Mesenchymal stem cell (in vitro differentiated cells and primary cell): ENCODE data around the gene ZFTA.

ENCODE experiments used
- DNase-seq: peaks from one replicate; pipeline ENCODE4 v3.0.0-alpha.2; 2013
- H2AFZ ChIP-seq: one replicate; pipeline ENCODE4 v1.6.1; 2013; ENCODE audit warnings: low read depth, mild to moderate bottlenecking, control low read depth, inconsistent platforms, low read length, moderate library complexity
- H2AK5ac ChIP-seq: 2 replicates; pipeline ENCODE4 v1.6.1; 2013; ENCODE audit warnings: low read length, moderate library complexity, mild to moderate bottlenecking, inconsistent platforms; ENCODE audit not compliant: severe bottlenecking
- H2BK120ac ChIP-seq: one replicate; pipeline ENCODE4 v1.6.1; 2013; ENCODE audit warnings: low read depth, mild to moderate bottlenecking, inconsistent platforms, low read length, moderate library complexity
- H2BK12ac ChIP-seq, 2 experiments: one replicate each; pipeline ENCODE4 v1.6.1; 2013; ENCODE audit warnings: inconsistent platforms in 2 of 2, low read length in 2 of 2, mild to moderate bottlenecking in 2 of 2, moderate library complexity in 2 of 2, control low read depth in 1 of 2
- H2BK15ac ChIP-seq: one replicate; pipeline ENCODE4 v1.6.1; 2013; ENCODE audit warnings: mild to moderate bottlenecking, low read depth, inconsistent platforms; ENCODE audit not compliant: poor library complexity, severe bottlenecking
- H2BK5ac ChIP-seq: 2 replicates; pipeline ENCODE4 v1.6.1; 2013; ENCODE audit warnings: low read depth, mild to moderate bottlenecking, low read length, control low read depth, inconsistent platforms; ENCODE audit not compliant: poor library complexity, severe bottlenecking
- H3K14ac ChIP-seq, 2 experiments: one replicate each; pipeline ENCODE4 v1.6.1; 2013; ENCODE audit warnings: inconsistent platforms in 2 of 2, low read length in 2 of 2, control low read depth in 1 of 2, mild to moderate bottlenecking in 1 of 2, moderate library complexity in 1 of 2
- H3K18ac ChIP-seq, 2 experiments: one replicate each; pipeline ENCODE4 v1.6.1; 2013; ENCODE audit warnings: inconsistent platforms in 2 of 2, low read length in 2 of 2, control low read depth in 1 of 2, low read depth in 1 of 2, mild to moderate bottlenecking in 1 of 2
- H3K23ac ChIP-seq, 2 experiments: one replicate each; pipeline ENCODE4 v1.6.1; 2013; ENCODE audit warnings: inconsistent platforms in 2 of 2, low read length in 2 of 2, mild to moderate bottlenecking in 2 of 2, moderate library complexity in 2 of 2, control low read depth in 1 of 2
- H3K27ac ChIP-seq: 2 replicates; pipeline ENCODE4 v1.5.1; 2013; ENCODE audit warnings: mild to moderate bottlenecking, moderate library complexity, low read length, control low read depth, inconsistent platforms; ENCODE audit not compliant: poor library complexity, severe bottlenecking
- H3K27me3 ChIP-seq, 2 experiments: 2 replicates each; pipeline versions ENCODE4 v1.6.1 to v1.7.0; 2013; ENCODE audit warnings: low read length in 2 of 2, mild to moderate bottlenecking in 2 of 2, moderate library complexity in 2 of 2, control low read depth in 1 of 2, inconsistent platforms in 1 of 2; ENCODE audit not compliant: control insufficient read depth in 1 of 2, insufficient read depth in 1 of 2
- H3K36me3 ChIP-seq, 2 experiments: 2 replicates each; pipeline versions ENCODE4 v1.6.1 to v1.7.0; 2013; ENCODE audit warnings: low read length in 2 of 2, control low read depth in 1 of 2, inconsistent platforms in 1 of 2, low read depth in 1 of 2, mild to moderate bottlenecking in 1 of 2; ENCODE audit not compliant: insufficient read depth in 2 of 2, control insufficient read depth in 1 of 2
- H3K4ac ChIP-seq, 2 experiments: one replicate each; pipeline ENCODE4 v1.6.1; 2013; ENCODE audit warnings: inconsistent platforms in 2 of 2, low read length in 2 of 2, mild to moderate bottlenecking in 2 of 2, moderate library complexity in 2 of 2, control low read depth in 1 of 2, low read depth in 1 of 2
- H3K4me1 ChIP-seq: 2 replicates; pipeline ENCODE4 v1.6.1; 2013; ENCODE audit warnings: low read depth, low read length, control low read depth; ENCODE audit not compliant: control insufficient read depth, insufficient read depth
- H3K4me2 ChIP-seq: 2 replicates; pipeline ENCODE4 v1.6.1; 2013; ENCODE audit warnings: low read length, mild to moderate bottlenecking, inconsistent platforms; ENCODE audit not compliant: poor library complexity, severe bottlenecking
- H3K4me3 ChIP-seq, 2 experiments: 2 replicates each; pipeline versions ENCODE4 v1.5.1 to v1.7.0; 2013; ENCODE audit warnings: low read length in 2 of 2, mild to moderate bottlenecking in 2 of 2, control low read depth in 1 of 2, low read depth in 1 of 2; ENCODE audit not compliant: insufficient read depth in 1 of 2
- H3K79me1 ChIP-seq: replicated peaks from 2 replicates; pipeline ENCODE4 v1.6.1; 2013; ENCODE audit warnings: mild to moderate bottlenecking, control low read depth, low read length, inconsistent platforms; ENCODE audit not compliant: poor library complexity, severe bottlenecking
- H3K9ac ChIP-seq: 2 replicates; pipeline ENCODE4 v1.7.0; 2013; ENCODE audit warnings: mild to moderate bottlenecking, low read length, moderate library complexity
- H3K9me3 ChIP-seq: 2 replicates; pipeline ENCODE4 v1.7.0; 2013; ENCODE audit warnings: mild to moderate bottlenecking, low read length; ENCODE audit not compliant: control insufficient read depth
- H4K8ac ChIP-seq: one replicate; pipeline ENCODE4 v1.6.1; 2013; ENCODE audit warnings: inconsistent platforms, mild to moderate bottlenecking, low read length, moderate library complexity
- H4K91ac ChIP-seq: one replicate; pipeline ENCODE4 v1.6.1; 2013; ENCODE audit warnings: mild to moderate bottlenecking, low read length, inconsistent platforms
- WGBS: methylation state at CpG from one replicate; pipeline ENCODE4 v1.1.7; 2013; ENCODE audit warnings: mixed read lengths; 5-methylcytosine and 5-hydroxymethylcytosine counted together

ZFTA gene

DNA sequence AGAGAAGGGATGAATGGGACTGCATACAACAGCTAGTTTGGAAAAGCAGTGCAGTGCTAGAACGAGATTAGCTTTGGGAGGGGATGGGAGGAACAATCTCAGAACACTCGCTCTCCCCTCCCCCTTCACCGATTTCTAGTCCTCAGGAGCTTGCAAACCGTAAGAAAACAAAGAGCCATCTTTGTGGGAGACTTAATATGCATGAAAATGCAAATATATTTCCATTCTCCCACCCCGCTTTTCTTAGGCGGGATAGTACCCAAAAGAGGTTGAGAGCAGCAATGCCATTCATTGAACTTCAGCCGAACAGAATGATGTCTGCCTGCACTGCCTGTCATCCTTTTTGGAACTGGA lies 45.8 kb upstream of the ZFTA start:
- H3K9ac ChIP-seq, result peak overlapping the region; percentile 91
- no peak overlapping the region for H2BK120ac ChIP-seq
- H3K9me3 ChIP-seq, result no peaks in the 10 kb centered on the region
- H3K14ac ChIP-seq, result peak overlapping the region in 1 of 2 experiments; percentile 82
- peaks cover 6% of the 10 kb centered on the region for H3K4me1 ChIP-seq
- H3K27ac ChIP-seq, result no peak overlapping the region
- DNase-seq, result no peak
- peak overlapping the region; percentile 86 to 96 for H3K4me3 ChIP-seq
- peaks cover 27 to 34% of the 10 kb centered on the region in 2 experiments for H3K36me3 ChIP-seq
- H4K8ac ChIP-seq, result no peak overlapping the region
- no peak overlapping the region for H3K18ac ChIP-seq
- no peak overlapping the region for H2BK15ac ChIP-seq
- H2AK5ac ChIP-seq, result no peak overlapping the region
- no peak overlapping the region for H2AFZ ChIP-seq
- H3K4me2 ChIP-seq, result peak overlapping the region; percentile 86
- H3K79me1 ChIP-seq, result peaks cover 14% of the 10 kb centered on the region
- no peak overlapping the region for H4K91ac ChIP-seq
- no peak overlapping the region for H2BK12ac ChIP-seq
- no peaks in the 10 kb centered on the region for H3K27me3 ChIP-seq
- 10% methylated on average over 5 of the region's 7 CpGs for WGBS
- H3K4ac ChIP-seq, result peak overlapping the region in 1 of 2 experiments; percentile 72
- peak overlapping the region; percentile 15 for H2BK5ac ChIP-seq
- no peak overlapping the region for H3K23ac ChIP-seq

- H3K9me3 ChIP-seq, result no peaks in the 10 kb centered on the region
- H4K91ac ChIP-seq, result peak overlapping the region; percentile 71
- H3K4me3 ChIP-seq, result peak overlapping the region; percentile 86 to 96
- peaks cover 23 to 29% of the 10 kb centered on the region in 2 experiments for H3K36me3 ChIP-seq
- H4K8ac ChIP-seq, result peak overlapping the region; percentile 70
- H2BK5ac ChIP-seq, result peak overlapping the region; percentile 15
- peak overlapping the region in 1 of 2 experiments; percentile 2 for H3K23ac ChIP-seq
- H3K18ac ChIP-seq, result peak overlapping the region; percentile 74 to 85
- peak overlapping the region; percentile 91 for H3K9ac ChIP-seq
- H2BK120ac ChIP-seq, result no peak overlapping the region
- H2BK12ac ChIP-seq, result no peak overlapping the region
- H3K4me2 ChIP-seq, result peak overlapping the region; percentile 86
- no peak overlapping the region for H2AK5ac ChIP-seq
- H3K4me1 ChIP-seq, result peaks cover 6% of the 10 kb centered on the region
- peak; percentile 67 for DNase-seq
- H3K4ac ChIP-seq, result peak overlapping the region; percentile 69 to 72
- peak overlapping the region; percentile 1 for H2AFZ ChIP-seq
- peak overlapping the region in 1 of 2 experiments; percentile 99 for H3K14ac ChIP-seq
- H3K27me3 ChIP-seq, result no peaks in the 10 kb centered on the region
- peak overlapping the region; percentile 12 for H3K27ac ChIP-seq
- under 1% methylated on average over 63 of the region's 74 CpGs for WGBS
- H2BK15ac ChIP-seq, result peak overlapping the region; percentile 62
- H3K79me1 ChIP-seq, result peaks cover 17% of the 10 kb centered on the region
Measured at GRCh38 chr11:63813563-63814382, 45.2 kb upstream of the ZFTA start.

- Histone ChIP-seq H3K27me3 (no peaks in the 10 kb centered on the region), H2AK5ac (no peak within 1 kb of the TSS), H3K4me3 (peak within 1 kb of the TSS; percentile 86 to 96), H3K4me2 (peak within 1 kb of the TSS; percentile 88), H3K9ac (peak within 1 kb of the TSS; percentile 91), H3K4me1 (peaks cover 6% of the 10 kb centered on the region), H3K36me3 (peaks cover 16 to 22% of the 10 kb centered on the region in 2 experiments), H3K23ac (peak within 1 kb of the TSS in 1 of 2 experiments; percentile 19), H3K18ac (peak within 1 kb of the TSS; percentile 74 to 85), H4K91ac (peak within 1 kb of the TSS; percentile 71), H3K27ac (peak within 1 kb of the TSS; percentile 13), H3K14ac (peak within 1 kb of the TSS in 1 of 2 experiments; percentile 99), H3K4ac (peak within 1 kb of the TSS; percentile 69 to 72), H2BK120ac (no peak within 1 kb of the TSS), H2BK15ac (peak within 1 kb of the TSS; percentile 63), H3K9me3 (no peaks in the 10 kb centered on the region), H2BK12ac (no peak within 1 kb of the TSS), H4K8ac (peak within 1 kb of the TSS; percentile 70), H2AFZ (peak within 1 kb of the TSS; percentile 16), H3K79me1 (peaks cover 10% of the 10 kb centered on the region), H2BK5ac (peak within 1 kb of the TSS; percentile 15)
- DNase-seq, result peak; percentile 73
- WGBS, result under 1% methylated on average over 52 of the region's 65 CpGs
Measured at GRCh38 chr11:63813035-63813562, 44.5 kb upstream of the ZFTA start, which contains the start of gene SPINDOC. Gene SPINDOC (plus strand): TSS chr11:63813456. CDS start chr11:63813687, 231 bp downstream.

DNA sequence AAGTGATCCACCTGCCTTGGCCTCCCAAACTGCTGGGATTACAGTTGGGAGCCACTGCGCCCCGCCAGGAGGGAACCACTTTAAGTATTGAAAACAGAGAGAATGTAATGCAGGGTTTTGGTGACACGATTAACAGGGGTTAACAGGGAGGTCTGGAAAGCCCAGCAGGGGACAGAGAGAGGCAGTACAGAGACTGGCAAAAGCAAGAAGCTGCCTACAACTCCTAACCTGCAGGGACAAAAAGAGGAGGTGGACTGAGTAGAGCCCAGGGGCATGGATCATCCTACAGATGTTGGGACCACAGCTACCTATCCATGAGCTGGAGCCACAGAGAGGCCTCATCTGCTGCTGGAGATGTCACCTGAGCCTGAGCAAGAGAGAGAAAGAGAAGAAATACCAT lies 42.9 kb upstream of the ZFTA start:
- no peaks in the 10 kb centered on the region for H3K9me3 ChIP-seq

More for the DNA sequence above, 42.9 kb upstream of the ZFTA start:
- no peak for DNase-seq
- Histone ChIP-seq H4K8ac (no peak overlapping the region), H2BK15ac (no peak overlapping the region), H3K23ac (no peak overlapping the region), H2AK5ac (no peak overlapping the region), H4K91ac (no peak overlapping the region), H3K14ac (no peak overlapping the region), H2AFZ (no peak overlapping the region), H3K27ac (no peak overlapping the region), H3K4ac (no peak overlapping the region), H3K4me2 (no peak overlapping the region), H3K27me3 (no peaks in the 10 kb centered on the region), H3K4me1 (peaks cover 6% of the 10 kb centered on the region), H3K18ac (no peak overlapping the region), H2BK12ac (no peak overlapping the region), H2BK5ac (no peak overlapping the region), H2BK120ac (no peak overlapping the region), H3K4me3 (no peak overlapping the region), H3K9ac (no peak overlapping the region), H3K79me1 (peaks cover 3% of the 10 kb centered on the region), H3K36me3 (peaks cover 6 to 8% of the 10 kb centered on the region in 2 experiments)
- 85% methylated on average over 3 of the region's 3 CpGs for WGBS
